Astrocyte (in vitro differentiated cells and primary cell): ENCODE data around the gene NAMPT.

Source experiments
- CTCF ChIP-seq: IDR thresholded peaks from 2 replicates; pipeline ENCODE4 v1.5.1; 2011; ENCODE audit warnings: low read depth, mild to moderate bottlenecking, inconsistent platforms, low read length, moderate library complexity; ENCODE audit not compliant: insufficient read depth
- EZH2 ChIP-seq: IDR thresholded peaks from 2 replicates; pipeline ENCODE4 v1.6.1; 2012; ENCODE audit warnings: mild to moderate bottlenecking, low read length, inconsistent platforms; ENCODE audit not compliant: insufficient read depth

GRCh38 chr7:106329408-106329807, 44.6 kb upstream of the NAMPT start:
- TF ChIP-seq CTCF: no peak
- TF ChIP-seq EZH2: no peak
